ENCODE data around the gene FGGY. TPM values are rescaled to one million over a fixed set of nuclear protein-coding genes. Genes with fewer than 3 reads are reported as not detected.

The FGGY gene
- total and polyA plus RNA-seq, 11 donors = 7.2 to 42.9 (median 32.0) TPM

- TF ChIP-seq CTCF (IDR thresholded peaks at IDR 0.05) (no peak), POLR2A (IDR thresholded peaks at IDR 0.05) (no peak)
- Histone ChIP-seq H3K36me3 (no peaks in the 10 kb centered on the region), H3K9me3 (no peaks in the 10 kb centered on the region), H3K4me1 (peaks cover 0 to 24% (median 8%) of the 10 kb centered on the region in 12 donors), H3K27ac (peak overlapping the region in 1 of 12 donors; percentile 15), H3K27me3 (no peaks in the 10 kb centered on the region), H3K4me3 (no peak overlapping the region)
- 69 to 76% (median 76%) methylated on average over 5 of the region's 5 CpGs for WGBS, 4 donors
- ATAC-seq = peak in 1 of 4 donors; percentile 23
- no peak for DNase-seq
- intact Hi-C loops (cut with DNase I) = loop anchor here in 3 of 10 donors (10.0 kb wide), 6 partner anchors 458 to 1238 kb away; partner anchors contain the start of genes FGGY (in 1 of the 3) and JUN (in 1 of the 3)
These were observed 455.9 kb downstream of the FGGY start for GRCh38 chr1:59752556-59753414.

- Histone ChIP-seq H3K9me3 (no peaks in the 10 kb centered on the region), H3K27ac (no peak overlapping the region), H3K4me1 (peaks cover 0 to 30% (median 12%) of the 10 kb centered on the region in 12 donors), H3K36me3 (no peaks in the 10 kb centered on the region), H3K4me3 (no peak overlapping the region), H3K27me3 (no peaks in the 10 kb centered on the region)
- intact Hi-C loops (cut with DNase I) = loop anchor here in 8 of 10 donors (5.0 to 10.0 kb wide), 12 partner anchors 38 to 1240 kb away; partner anchors contain the start of genes FGGY (in 2 of the 8) and JUN (in 1 of the 8)
- ATAC-seq (no peak), DNase-seq (no peak)
- 92 to 96% (median 94%) methylated on average over 9 of the region's 9 CpGs for WGBS, 4 donors
- TF ChIP-seq POLR2A (IDR thresholded peaks at IDR 0.05) (no peak), CTCF (IDR thresholded peaks at IDR 0.05) (no peak)
These were observed 458.3 kb downstream of the FGGY start for GRCh38 chr1:59755069-59755685.

GRCh38 chr1:59757197-59757747 is 460.4 kb downstream of the FGGY start:
- no peak overlapping the region for H3K4me3 ChIP-seq
- DNase-seq (no peak), ATAC-seq (no peak)
- H3K27me3 ChIP-seq = no peaks in the 10 kb centered on the region
- 66 to 86% (median 80%) methylated on average over 4 of the region's 4 CpGs for WGBS, 4 donors
- H3K27ac ChIP-seq = no peak overlapping the region
- H3K36me3 ChIP-seq = no peaks in the 10 kb centered on the region
- no peak for TF ChIP-seq CTCF (IDR thresholded peaks at IDR 0.05)
- TF ChIP-seq POLR2A (IDR thresholded peaks at IDR 0.05) = no peak
- H3K4me1 ChIP-seq = peaks cover 0 to 18% (median 7%) of the 10 kb centered on the region in 12 donors
- intact Hi-C loops (cut with DNase I) = loop anchor here in 8 of 10 donors (5.0 to 10.0 kb wide), 12 partner anchors 40 to 1242 kb away; partner anchors contain the start of genes FGGY (in 2 of the 8) and JUN (in 1 of the 8)
- H3K9me3 ChIP-seq = no peaks in the 10 kb centered on the region
